Activated B cell treated with CpG ODN at 0.5 μM for 24 hours (primary cell): ENCODE measurements around the gene ASMT. TPM values are rescaled to one million over a fixed set of nuclear protein-coding genes. Genes with fewer than 3 reads are reported as not detected.

Source experiments
- ATAC-seq: fragments of 200-7000 bp; cut with Tn5 transposase; one replicate; pipeline ENCODE4 v1.10.0; 2021; ENCODE audit warnings: low read depth, mild to moderate bottlenecking, moderate library complexity
- CTCF ChIA-PET: fragments of 350-600 bp; sonication (Branson Sonifier 250); formaldehyde crosslinking; loops from one replicate; lab custom pipeline; 2021; ENCODE audit warnings: antibody characterized with exemption; lab: Charles Lee
- POLR2A ChIA-PET: fragments of 350-600 bp; sonication (Branson Sonifier 250); formaldehyde crosslinking; loops from one replicate; lab custom pipeline; 2021; ENCODE audit warnings: antibody characterized with exemption; lab: Charles Lee
- DNase-seq: peaks from one replicate; pipeline ENCODE4 v3.0.0; 2022
- H3K27ac Mint-ChIP-seq: one replicate; pipeline ENCODE4 v1.8.0; 2020; ENCODE audit warnings: mixed read lengths
- H3K27me3 Mint-ChIP-seq: one replicate; pipeline ENCODE4 v1.8.0; 2021; ENCODE audit warnings: mixed read lengths
- H3K36me3 Mint-ChIP-seq: one replicate; pipeline ENCODE4 v1.8.0; 2021; ENCODE audit warnings: low read depth, mixed read lengths
- H3K4me1 Mint-ChIP-seq: one replicate; pipeline ENCODE4 v1.8.0; 2021; ENCODE audit warnings: mixed read lengths
- H3K4me3 Mint-ChIP-seq: one replicate; pipeline ENCODE4 v1.8.0; 2020; ENCODE audit warnings: mild to moderate bottlenecking, mixed read lengths
- H3K9me3 Mint-ChIP-seq: one replicate; pipeline ENCODE4 v1.8.0; 2020; ENCODE audit warnings: mixed read lengths
- intact Hi-C: fragments of 100-400 bp; cut with micrococcal nuclease; formaldehyde crosslinking; loops from one replicate; pipeline ENCODE4 v1.15.1; 2024
- total RNA-seq: library from RNA; stranded (reverse); gene quantifications from 2 replicates; pipeline ENCODE4 v1.2.3, GENCODE V29; 2022
- TF ChIP-seq, protein P1 (sequence below): fragments of 200-600 bp; IDR thresholded peaks from one replicate; pipeline ENCODE4 v1.8.0; 2022; ENCODE audit warnings: antibody characterized with exemption, mild to moderate bottlenecking

ASMT gene
- total RNA-seq, 1 donor from 2014 or later, result 0.44 TPM

DNA sequence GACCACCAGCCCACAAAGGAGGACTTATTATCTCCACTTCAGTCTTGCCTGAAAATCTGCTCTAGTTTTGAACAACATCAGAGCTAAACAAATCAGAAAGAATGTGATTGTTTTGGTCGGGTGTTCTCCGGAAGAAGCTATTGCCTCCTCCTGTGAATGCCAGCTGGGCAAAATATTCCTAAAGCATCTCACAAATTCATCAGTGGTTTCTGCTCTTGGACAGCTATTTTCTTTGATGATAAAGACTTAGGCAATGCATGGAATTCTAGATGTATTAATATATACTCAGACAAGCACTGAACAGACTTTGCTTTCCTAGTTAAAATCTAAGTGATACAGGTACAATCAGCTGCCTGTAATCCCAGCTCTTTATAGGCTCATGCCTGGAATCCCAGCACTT is 71.8 kb downstream of the ASMT start:
- Mint-ChIP-seq H3K36me3 (peaks cover 3% of the 10 kb centered on the region), H3K27me3 (no peaks in the 10 kb centered on the region), H3K4me1 (peaks cover 7% of the 10 kb centered on the region), H3K9me3 (peaks cover 5% of the 10 kb centered on the region), H3K27ac (no peak overlapping the region), H3K4me3 (no peak overlapping the region)
- ATAC-seq, result no peak
- TF ChIP-seq, protein P1, sequence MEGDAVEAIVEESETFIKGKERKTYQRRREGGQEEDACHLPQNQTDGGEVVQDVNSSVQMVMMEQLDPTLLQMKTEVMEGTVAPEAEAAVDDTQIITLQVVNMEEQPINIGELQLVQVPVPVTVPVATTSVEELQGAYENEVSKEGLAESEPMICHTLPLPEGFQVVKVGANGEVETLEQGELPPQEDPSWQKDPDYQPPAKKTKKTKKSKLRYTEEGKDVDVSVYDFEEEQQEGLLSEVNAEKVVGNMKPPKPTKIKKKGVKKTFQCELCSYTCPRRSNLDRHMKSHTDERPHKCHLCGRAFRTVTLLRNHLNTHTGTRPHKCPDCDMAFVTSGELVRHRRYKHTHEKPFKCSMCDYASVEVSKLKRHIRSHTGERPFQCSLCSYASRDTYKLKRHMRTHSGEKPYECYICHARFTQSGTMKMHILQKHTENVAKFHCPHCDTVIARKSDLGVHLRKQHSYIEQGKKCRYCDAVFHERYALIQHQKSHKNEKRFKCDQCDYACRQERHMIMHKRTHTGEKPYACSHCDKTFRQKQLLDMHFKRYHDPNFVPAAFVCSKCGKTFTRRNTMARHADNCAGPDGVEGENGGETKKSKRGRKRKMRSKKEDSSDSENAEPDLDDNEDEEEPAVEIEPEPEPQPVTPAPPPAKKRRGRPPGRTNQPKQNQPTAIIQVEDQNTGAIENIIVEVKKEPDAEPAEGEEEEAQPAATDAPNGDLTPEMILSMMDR, result no peak
- intact Hi-C loops, result no loop called here
- ChIA-PET POLR2A (no interaction called here), CTCF (no interaction called here)
- no peak for DNase-seq

Other genes starting within 250 kb of the ASMT start
- gene SLC25A6, start 222.9 kb upstream of the ASMT start, total RNA-seq, result 436 and 472 TPM in 2 replicates
- 49.2 and 52.1 TPM in 2 replicates for gene ASMTL, start 162.2 kb upstream of the ASMT start, total RNA-seq
- 315 and 332 TPM in 2 replicates for gene P2RY8, start 77.9 kb upstream of the ASMT start, total RNA-seq
- 75.7 and 84.7 TPM in 2 replicates for gene AKAP17A, start 23.5 kb upstream of the ASMT start, total RNA-seq